Trophoblast cell (in vitro differentiated cells and primary cell): Measurements from ENCODE around the gene UVRAG.

Experiments
- DNase-seq, 2 donors: peaks; one replicate each; pipeline ENCODE4 v3.0.0-alpha.2; 2016
- H2AFZ ChIP-seq: 2 replicates; pipeline ENCODE4 v1.6.1; 2013; ENCODE audit warnings: low read length, moderate library complexity, mild to moderate bottlenecking; ENCODE audit not compliant: insufficient read depth, poor library complexity
- H2AK5ac ChIP-seq: 2 replicates; pipeline ENCODE4 v1.6.1; 2013; ENCODE audit warnings: mild to moderate bottlenecking, low read length
- H2BK120ac ChIP-seq: 2 replicates; pipeline ENCODE4 v1.6.1; 2013; ENCODE audit warnings: low read length, mild to moderate bottlenecking, moderate library complexity; ENCODE audit not compliant: insufficient read depth, poor library complexity
- H2BK12ac ChIP-seq: 2 replicates; pipeline ENCODE4 v1.6.1; 2013; ENCODE audit warnings: mild to moderate bottlenecking, low read length, moderate library complexity
- H2BK5ac ChIP-seq: 2 replicates; pipeline ENCODE4 v1.6.1; 2013; ENCODE audit warnings: low read length, low read depth, moderate library complexity, mild to moderate bottlenecking; ENCODE audit not compliant: poor library complexity
- H3K14ac ChIP-seq: 2 replicates; pipeline ENCODE4 v1.6.1; 2013; ENCODE audit warnings: mild to moderate bottlenecking, low read length
- H3K18ac ChIP-seq: 2 replicates; pipeline ENCODE4 v1.6.1; 2013; ENCODE audit warnings: mild to moderate bottlenecking, low read length
- H3K23ac ChIP-seq: 2 replicates; pipeline ENCODE4 v1.6.1; 2013; ENCODE audit warnings: low read length
- H3K27ac ChIP-seq: 2 replicates; pipeline ENCODE4 v1.5.1; 2013; ENCODE audit warnings: low read depth, mild to moderate bottlenecking, inconsistent platforms, low read length, moderate library complexity
- H3K27me3 ChIP-seq: 2 replicates; pipeline ENCODE4 v1.6.1; 2013; ENCODE audit warnings: inconsistent platforms, mild to moderate bottlenecking, low read length, moderate library complexity; ENCODE audit not compliant: insufficient read depth
- H3K36me3 ChIP-seq, 2 experiments: 1 replicate in 1 of 2; 2 replicates in 1 of 2; pipeline ENCODE4 v1.6.1; 2013; ENCODE audit warnings: low read length in 2 of 2, mild to moderate bottlenecking in 2 of 2, moderate library complexity in 1 of 2; ENCODE audit not compliant: insufficient read depth in 2 of 2, control insufficient read depth in 1 of 2
- H3K4ac ChIP-seq: 2 replicates; pipeline ENCODE4 v1.6.1; 2013; ENCODE audit warnings: low read depth, mild to moderate bottlenecking, low read length, moderate library complexity
- H3K4me1 ChIP-seq, 2 experiments: 1 replicate in 1 of 2; 2 replicates in 1 of 2; pipeline ENCODE4 v1.6.1; 2013; ENCODE audit warnings: low read length in 2 of 2, mild to moderate bottlenecking in 2 of 2, moderate library complexity in 1 of 2; ENCODE audit not compliant: insufficient read depth in 2 of 2, control insufficient read depth in 1 of 2
- H3K4me2 ChIP-seq: 2 replicates; pipeline ENCODE4 v1.6.1; 2013; ENCODE audit warnings: inconsistent platforms, mild to moderate bottlenecking, low read length, moderate library complexity
- H3K4me3 ChIP-seq: 2 replicates; pipeline ENCODE4 v1.5.1; 2013; ENCODE audit warnings: mild to moderate bottlenecking, low read depth, low read length, inconsistent platforms
- H3K79me1 ChIP-seq: one replicate; pipeline ENCODE4 v1.6.1; 2013; ENCODE audit warnings: low read length
- H3K79me2 ChIP-seq: 2 replicates; pipeline ENCODE4 v1.6.1; 2013; ENCODE audit warnings: low read length, mild to moderate bottlenecking; ENCODE audit not compliant: control insufficient read depth, insufficient read depth, poor library complexity
- H3K9ac ChIP-seq: 2 replicates; pipeline ENCODE4 v1.6.1; 2013; ENCODE audit warnings: mild to moderate bottlenecking, low read length
- H3K9me3 ChIP-seq: 2 replicates; pipeline ENCODE4 v1.6.1; 2013; ENCODE audit warnings: low read depth, mild to moderate bottlenecking, control low read depth, inconsistent platforms, low read length; ENCODE audit not compliant: insufficient read depth
- H4K12ac ChIP-seq: 2 replicates; pipeline ENCODE4 v1.6.1; 2013; ENCODE audit warnings: low read depth, mild to moderate bottlenecking, low read length, moderate library complexity
- H4K8ac ChIP-seq: 2 replicates; pipeline ENCODE4 v1.6.1; 2013; ENCODE audit warnings: low read depth, mild to moderate bottlenecking, low read length, moderate library complexity
- H4K91ac ChIP-seq: one replicate; pipeline ENCODE4 v1.6.1; 2013; ENCODE audit warnings: low read depth, mild to moderate bottlenecking, low read length, moderate library complexity
- WGBS: extraction: QIAGEN DNeasy Blood & Tissue Kit; methylation state at CpG from one replicate; pipeline ENCODE4 v1.1.7; 2013; ENCODE audit warnings: missing lambda C conversion rate; ENCODE audit not compliant: insufficient read length, insufficient coverage; ENCODE audit errors: extremely low coverage; 5-methylcytosine and 5-hydroxymethylcytosine counted together

UVRAG gene

DNA sequence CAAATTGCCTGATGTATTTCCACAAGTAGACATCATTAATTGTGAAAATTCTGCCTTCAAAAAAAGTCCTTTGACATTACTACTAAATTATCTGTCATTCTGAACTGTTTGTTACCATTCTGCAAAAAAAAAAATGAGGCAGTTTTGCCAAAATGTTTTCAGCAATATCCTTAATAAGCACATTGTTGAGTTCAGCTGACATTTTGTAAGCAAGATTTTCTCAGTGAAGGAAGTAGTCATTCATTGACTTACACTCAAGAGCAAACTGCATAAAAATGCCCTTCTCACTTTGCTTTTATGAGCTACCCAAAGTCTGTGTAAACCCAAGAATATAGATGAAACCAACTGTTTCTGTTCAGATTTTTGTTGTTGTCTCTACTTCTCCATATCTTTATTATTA, 125.9 kb downstream of the UVRAG start:
- Histone ChIP-seq H2BK120ac (no peak overlapping the region), H3K27me3 (no peaks in the 10 kb centered on the region)

DNA sequence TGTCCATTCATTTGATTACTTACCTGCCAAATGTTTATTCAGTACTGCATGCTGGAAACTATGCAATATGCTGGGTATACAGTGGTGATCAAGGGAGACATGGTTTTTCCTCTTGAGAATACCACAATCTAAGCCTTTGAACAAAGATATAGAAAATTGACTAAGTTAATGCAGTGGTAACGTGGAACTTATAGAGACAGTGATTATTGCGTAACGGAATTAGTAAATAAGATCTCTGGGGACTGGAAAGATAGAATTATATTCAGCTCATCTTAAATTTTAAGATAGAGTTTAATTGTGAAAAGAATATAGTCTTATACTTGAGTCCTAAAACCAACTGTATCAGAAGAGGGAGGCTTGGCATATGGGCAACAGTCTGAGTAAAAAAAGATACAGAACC, 129.5 kb downstream of the UVRAG start:
- H3K79me2 ChIP-seq = no peaks in the 10 kb centered on the region
- no peak overlapping the region for H3K9ac ChIP-seq
- no peak overlapping the region for H3K4ac ChIP-seq
- no peak overlapping the region for H4K8ac ChIP-seq
- H4K12ac ChIP-seq = no peak overlapping the region
- H2BK12ac ChIP-seq = no peak overlapping the region
- no peak overlapping the region for H2AK5ac ChIP-seq
- H4K91ac ChIP-seq = no peak overlapping the region
- no peak overlapping the region for H3K14ac ChIP-seq
- H2BK5ac ChIP-seq = no peak overlapping the region
- peaks cover 1% of the 10 kb centered on the region for H3K79me1 ChIP-seq
- H3K27me3 ChIP-seq = no peaks in the 10 kb centered on the region
- no peak overlapping the region for H3K4me2 ChIP-seq
- no peak overlapping the region for H2BK120ac ChIP-seq
- no peak overlapping the region for H3K18ac ChIP-seq
- no peak overlapping the region for H2AFZ ChIP-seq
- H3K9me3 ChIP-seq = no peaks in the 10 kb centered on the region
- H3K36me3 ChIP-seq = no peaks in the 10 kb centered on the region
- H3K4me1 ChIP-seq = peaks cover 6% of the 10 kb centered on the region in 2 experiments
- H3K27ac ChIP-seq = no peak overlapping the region
- no peak overlapping the region for H3K4me3 ChIP-seq
- WGBS = 100% methylated on average over 3 of the region's 3 CpGs
- DNase-seq = no peak
- H3K23ac ChIP-seq = no peak overlapping the region

More for the DNA sequence above, 125.9 kb downstream of the UVRAG start:
- H2AFZ ChIP-seq = no peak overlapping the region
- no peaks in the 10 kb centered on the region for H3K9me3 ChIP-seq
- no peaks in the 10 kb centered on the region for H3K36me3 ChIP-seq
- H4K8ac ChIP-seq = no peak overlapping the region
- no peaks in the 10 kb centered on the region for H3K79me2 ChIP-seq
- no peak overlapping the region for H3K27ac ChIP-seq
- H4K12ac ChIP-seq = no peak overlapping the region
- no peaks in the 10 kb centered on the region for H3K79me1 ChIP-seq
- no peak overlapping the region for H3K9ac ChIP-seq
- no peak overlapping the region for H2BK5ac ChIP-seq
- no peak overlapping the region for H3K14ac ChIP-seq
- H3K4me2 ChIP-seq = no peak overlapping the region
- H3K4ac ChIP-seq = no peak overlapping the region
- no peak overlapping the region for H2BK12ac ChIP-seq
- H3K23ac ChIP-seq = no peak overlapping the region
- no peak for DNase-seq
- no peaks in the 10 kb centered on the region for H3K4me1 ChIP-seq
- H3K18ac ChIP-seq = no peak overlapping the region
- H4K91ac ChIP-seq = no peak overlapping the region
- H2AK5ac ChIP-seq = no peak overlapping the region
- no peak overlapping the region for H3K4me3 ChIP-seq

DNA sequence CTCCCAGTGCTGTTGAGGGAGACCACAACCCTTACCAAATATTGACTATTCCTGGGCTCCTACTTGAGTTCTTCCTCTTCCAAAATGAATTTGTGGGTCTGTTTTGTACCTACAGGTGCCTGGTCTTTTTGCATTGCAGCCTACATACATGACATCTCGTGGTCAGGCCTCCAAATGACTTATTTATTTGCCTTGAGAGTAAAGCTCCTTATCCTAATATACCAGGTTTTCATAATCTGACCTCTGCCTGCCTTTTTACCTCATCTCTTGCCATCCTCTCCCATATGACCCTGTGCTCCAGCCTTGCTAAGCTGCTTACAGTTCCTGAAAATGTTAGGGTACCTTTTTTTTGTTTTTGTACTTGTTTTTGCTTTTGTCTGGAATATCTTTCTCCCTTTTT, 130.4 kb downstream of the UVRAG start:
- no peaks in the 10 kb centered on the region for H3K36me3 ChIP-seq
- peaks cover 1% of the 10 kb centered on the region for H3K79me1 ChIP-seq
- H3K9ac ChIP-seq = no peak overlapping the region
- no peak overlapping the region for H4K12ac ChIP-seq
- no peak for DNase-seq
- H3K27me3 ChIP-seq = no peaks in the 10 kb centered on the region
- no peak overlapping the region for H3K27ac ChIP-seq
- no CpG with 5 or more reads among the region's 1 CpG for WGBS
- H3K4me3 ChIP-seq = no peak overlapping the region
- peaks cover 6% of the 10 kb centered on the region in 2 experiments for H3K4me1 ChIP-seq
- H2BK5ac ChIP-seq = no peak overlapping the region
- no peak overlapping the region for H3K4me2 ChIP-seq
- H3K23ac ChIP-seq = no peak overlapping the region
- no peaks in the 10 kb centered on the region for H3K9me3 ChIP-seq
- no peak overlapping the region for H2AK5ac ChIP-seq
- H3K79me2 ChIP-seq = no peaks in the 10 kb centered on the region
- H2BK120ac ChIP-seq = no peak overlapping the region
- H2BK12ac ChIP-seq = no peak overlapping the region
- H3K14ac ChIP-seq = no peak overlapping the region
- H3K18ac ChIP-seq = no peak overlapping the region
- no peak overlapping the region for H4K91ac ChIP-seq
- H4K8ac ChIP-seq = no peak overlapping the region
- H2AFZ ChIP-seq = no peak overlapping the region
- no peak overlapping the region for H3K4ac ChIP-seq

DNA sequence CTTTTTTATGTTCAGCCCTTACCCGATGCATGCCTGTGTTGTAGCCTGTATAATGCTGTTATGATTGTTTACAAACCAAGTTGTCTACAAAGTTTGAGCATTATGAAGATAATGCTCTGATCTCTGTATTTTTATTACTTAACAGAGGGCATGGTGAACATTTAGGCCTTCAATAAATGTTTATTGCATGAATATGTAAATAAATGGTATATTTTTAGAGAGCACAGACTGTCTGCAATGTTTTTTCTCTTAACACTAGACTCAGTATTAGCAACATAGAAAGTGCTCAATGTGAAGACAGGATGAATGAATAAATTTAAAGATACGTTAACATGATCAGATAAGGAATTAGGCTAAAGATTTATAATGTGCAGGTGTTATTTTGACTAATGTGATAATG, 130.9 kb downstream of the UVRAG start:
- Histone ChIP-seq H3K27me3 (no peaks in the 10 kb centered on the region), H3K4ac (no peak overlapping the region), H3K79me1 (peaks cover 1% of the 10 kb centered on the region), H3K18ac (no peak overlapping the region), H2BK5ac (no peak overlapping the region), H3K9ac (no peak overlapping the region), H3K14ac (no peak overlapping the region), H3K9me3 (no peaks in the 10 kb centered on the region), H3K27ac (no peak overlapping the region), H2AK5ac (no peak overlapping the region), H3K4me1 (peaks cover 6% of the 10 kb centered on the region in 2 experiments), H3K4me3 (no peak overlapping the region), H2BK12ac (no peak overlapping the region), H3K79me2 (no peaks in the 10 kb centered on the region), H4K8ac (no peak overlapping the region), H2AFZ (no peak overlapping the region), H4K12ac (no peak overlapping the region), H3K36me3 (no peaks in the 10 kb centered on the region), H3K23ac (no peak overlapping the region), H2BK120ac (no peak overlapping the region), H4K91ac (no peak overlapping the region), H3K4me2 (no peak overlapping the region)
- DNase-seq = no peak
- WGBS = no CpG with 5 or more reads among the region's 2 CpGs
